ENCODE results near the gene KLK8. TPM values are rescaled to one million over a fixed set of nuclear protein-coding genes. Genes with fewer than 3 reads are reported as not detected.

Gene KLK8
- total and polyA plus RNA-seq, 2 of the 13 experiments (the other 11 are each of a cell fraction or from before 2014, with no cell fraction given): not detected

GRCh38 chr19:50969413-50969760, 32.0 kb downstream of the KLK8 start, which contains the start of gene KLK6 (continued):
- TF ChIP-seq TIGD3 (CRISPR knock-in tag; IDR thresholded peaks at IDR 0.05; ENCODE audit: borderline replicate concordance) (no peak), ZNF513 (CRISPR knock-in tag; conservative IDR thresholded peaks at IDR 0.05) (no peak), ETV6 (CRISPR knock-in tag; conservative IDR thresholded peaks at IDR 0.05) (no peak), SMC3 (IDR thresholded peaks at IDR 0.05; ENCODE audit: low read length) (no peak), LBX2 (CRISPR knock-in tag; IDR thresholded peaks at IDR 0.05; ENCODE audit: borderline replicate concordance) (no peak)

- POLR2A ChIA-PET: no interaction called here
- FAIRE-seq: no peak
- in situ Hi-C loops (cut with HindIII; ENCODE audit: extremely low pct_ligation_motif_present, low pct_unique_long_range_greater_than_20kb) (no loop called here), intact Hi-C loops (cut with micrococcal nuclease; ENCODE audit: unreplicated experiment) (no loop called here)
- Histone ChIP-seq H3K9ac (ENCODE audit: insufficient read depth, low read depth, low read length) (no peak overlapping the region), H4K20me1 (ENCODE audit: insufficient read depth, low read length) (no peaks in the 10 kb centered on the region), H3K36me3 (replicated peaks in 1 of 2; ENCODE audit: control insufficient read depth in 1 of 2, insufficient read depth in 2 of 2, low read length in 2 of 2) (no peaks in the 10 kb centered on the region), H3K4me2 (ENCODE audit: low read depth, low read length) (peak overlapping the region; percentile 45), H3K9me3 (ENCODE audit: low read length) (no peaks in the 10 kb centered on the region), H3K4me1 (ENCODE audit: insufficient read depth, low read length) (no peaks in the 10 kb centered on the region), H3K27me3 (ENCODE audit: control insufficient read depth in 1 of 2, insufficient read depth in 2 of 2, low read length in 2 of 2) (peaks cover 0 to 12% of the 10 kb centered on the region in 2 experiments; a peak in 4 of 5 replicates), H3K79me2 (ENCODE audit: insufficient read depth, low read length) (no peaks in the 10 kb centered on the region), H2AFZ (ENCODE audit: low read length) (no peak overlapping the region), H3K4me3 (replicated peaks in 1 of 3; ENCODE audit: insufficient read depth in 1 of 3, low read depth in 2 of 3, low read length in 3 of 3) (no peak overlapping the region; a peak in 1 of 6 replicates), H3K27ac (ENCODE audit: extremely low read length, insufficient read depth, low read length) (no peak overlapping the region)
- TF ChIP-seq ZNF407 (CRISPR knock-in tag; IDR thresholded peaks at IDR 0.05; ENCODE audit: not compliant biosample characterization) (no peak), CENPBD1 (CRISPR knock-in tag; IDR thresholded peaks at IDR 0.05; ENCODE audit: borderline replicate concordance, low read depth) (no peak), ZSCAN22 (CRISPR knock-in tag; IDR thresholded peaks at IDR 0.05) (peak; percentile 91)
- no peak for ATAC-seq
- DNase-seq (ENCODE audit: low spot score): no peak
- 8% methylated on average over 4 of the region's 7 CpGs for WGBS (ENCODE audit: low lambda C conversion rate)
- no TSS peak for BruUV-seq (replicated peaks)
- CTCF ChIA-PET (ENCODE audit: low intra/inter-chr PET ratio, low total read pairs): no interaction called here
Observed at GRCh38 chr19:50968716-50969412, 32.5 kb downstream of the KLK8 start.

All from HepG2 (cell line).